ENCODE data around the gene SGSM2. TPM values are rescaled to one million over a fixed set of nuclear protein-coding genes. Genes with fewer than 3 reads are reported as not detected.

The SGSM2 gene
- total and polyA plus RNA-seq, 4 donors, result 24.9 to 173 (median 67.8) TPM

GRCh38 chr17:2383628-2384167, 46.4 kb downstream of the SGSM2 start:
- Histone ChIP-seq H3K4me1 (ENCODE audit: control insufficient read depth in 1 of 2, insufficient read depth in 2 of 2, low read length in 2 of 2) (no peaks in the 10 kb centered on the region), H3K27ac (ENCODE audit: low read depth in 1 of 2, low read length in 2 of 2) (no peak overlapping the region), H3K36me3 (ENCODE audit: control insufficient read depth in 1 of 2, insufficient read depth in 2 of 2, low read length in 1 of 2) (no peaks in the 10 kb centered on the region), H3K27me3 (ENCODE audit: control insufficient read depth in 1 of 2, insufficient read depth in 2 of 2, low read length in 1 of 2) (no peaks in the 10 kb centered on the region), H3K4me3 (ENCODE audit: low read length in 2 of 2) (no peak overlapping the region), H3K9me3 (ENCODE audit: control insufficient read depth, low read length) (no peaks in the 10 kb centered on the region)
- intact Hi-C loops (cut with DNase I), result no loop called here
- DNase-seq (no peak), ATAC-seq (ENCODE audit: low FRiP score) (no peak)
- 83 to 84% methylated on average over 11 of the region's 11 CpGs for WGBS, 2 donors

GRCh38 chr17:2384439-2385127, 47.3 kb downstream of the SGSM2 start:
- H3K27ac ChIP-seq (ENCODE audit: low read depth in 1 of 2, low read length in 2 of 2), result no peak overlapping the region
- intact Hi-C loops (cut with DNase I), result no loop called here
- no peak for ATAC-seq (ENCODE audit: low FRiP score)
- 66 to 74% methylated on average over 22 of the region's 22 CpGs for WGBS, 2 donors
- H3K4me1 ChIP-seq (ENCODE audit: control insufficient read depth in 1 of 2, insufficient read depth in 2 of 2, low read length in 2 of 2), result no peaks in the 10 kb centered on the region
- no peak overlapping the region for H3K4me3 ChIP-seq (ENCODE audit: low read length in 2 of 2)
- H3K36me3 ChIP-seq (ENCODE audit: control insufficient read depth in 1 of 2, insufficient read depth in 2 of 2, low read length in 1 of 2), result no peaks in the 10 kb centered on the region
- DNase-seq, result no peak
- H3K27me3 ChIP-seq (ENCODE audit: control insufficient read depth in 1 of 2, insufficient read depth in 2 of 2, low read length in 1 of 2), result no peaks in the 10 kb centered on the region
- no peaks in the 10 kb centered on the region for H3K9me3 ChIP-seq (ENCODE audit: control insufficient read depth, low read length)

GRCh38 chr17:2385240-2386210, 48.2 kb downstream of the SGSM2 start:
- no peak for DNase-seq
- H3K4me1 ChIP-seq (ENCODE audit: control insufficient read depth in 1 of 2, insufficient read depth in 2 of 2, low read length in 2 of 2), result no peaks in the 10 kb centered on the region
- intact Hi-C loops (cut with DNase I), result no loop called here
- H3K4me3 ChIP-seq (ENCODE audit: low read length in 2 of 2), result no peak overlapping the region
- ATAC-seq (ENCODE audit: low FRiP score), result no peak
- H3K27me3 ChIP-seq (ENCODE audit: control insufficient read depth in 1 of 2, insufficient read depth in 2 of 2, low read length in 1 of 2), result no peaks in the 10 kb centered on the region
- H3K9me3 ChIP-seq (ENCODE audit: control insufficient read depth, low read length), result no peaks in the 10 kb centered on the region
- no peak overlapping the region for H3K27ac ChIP-seq (ENCODE audit: low read depth in 1 of 2, low read length in 2 of 2)
- WGBS, 2 donors, result 77 to 78% methylated on average over 18 of the region's 18 CpGs
- no peaks in the 10 kb centered on the region for H3K36me3 ChIP-seq (ENCODE audit: control insufficient read depth in 1 of 2, insufficient read depth in 2 of 2, low read length in 1 of 2)

GRCh38 chr17:2386400-2387085, 49.2 kb downstream of the SGSM2 start:
- no peaks in the 10 kb centered on the region for H3K36me3 ChIP-seq (ENCODE audit: control insufficient read depth in 1 of 2, insufficient read depth in 2 of 2, low read length in 1 of 2)
- no peak overlapping the region for H3K4me3 ChIP-seq (ENCODE audit: low read length in 2 of 2)
- DNase-seq, result no peak
- no peaks in the 10 kb centered on the region for H3K9me3 ChIP-seq (ENCODE audit: control insufficient read depth, low read length)
- H3K4me1 ChIP-seq (ENCODE audit: control insufficient read depth in 1 of 2, insufficient read depth in 2 of 2, low read length in 2 of 2), result no peaks in the 10 kb centered on the region
- ATAC-seq (ENCODE audit: low FRiP score), result no peak
- no peak overlapping the region for H3K27ac ChIP-seq (ENCODE audit: low read depth in 1 of 2, low read length in 2 of 2)
- 80 to 82% methylated on average over 19 to 22 of the region's 22 CpGs for WGBS, 2 donors
- no peaks in the 10 kb centered on the region for H3K27me3 ChIP-seq (ENCODE audit: control insufficient read depth in 1 of 2, insufficient read depth in 2 of 2, low read length in 1 of 2)
- intact Hi-C loops (cut with DNase I), result no loop called here

- intact Hi-C loops (cut with DNase I), result no loop called here
- no peak for ATAC-seq (ENCODE audit: low FRiP score)
- 86% methylated on average over 35 to 41 of the region's 41 CpGs for WGBS, 2 donors
- no peak overlapping the region for H3K4me3 ChIP-seq (ENCODE audit: low read length in 2 of 2)
- no peaks in the 10 kb centered on the region for H3K27me3 ChIP-seq (ENCODE audit: control insufficient read depth in 1 of 2, insufficient read depth in 2 of 2, low read length in 1 of 2)
- H3K9me3 ChIP-seq (ENCODE audit: control insufficient read depth, low read length), result no peaks in the 10 kb centered on the region
- no peak overlapping the region for H3K27ac ChIP-seq (ENCODE audit: low read depth in 1 of 2, low read length in 2 of 2)
- no peaks in the 10 kb centered on the region for H3K4me1 ChIP-seq (ENCODE audit: control insufficient read depth in 1 of 2, insufficient read depth in 2 of 2, low read length in 2 of 2)
- no peaks in the 10 kb centered on the region for H3K36me3 ChIP-seq (ENCODE audit: control insufficient read depth in 1 of 2, insufficient read depth in 2 of 2, low read length in 1 of 2)
- DNase-seq, result no peak
Observed at GRCh38 chr17:2387086-2388019, 50.1 kb downstream of the SGSM2 start.

- no peaks in the 10 kb centered on the region for H3K4me1 ChIP-seq (ENCODE audit: control insufficient read depth in 1 of 2, insufficient read depth in 2 of 2, low read length in 2 of 2)
- no peak for DNase-seq
- no peaks in the 10 kb centered on the region for H3K36me3 ChIP-seq (ENCODE audit: control insufficient read depth in 1 of 2, insufficient read depth in 2 of 2, low read length in 1 of 2)
- no peak for ATAC-seq (ENCODE audit: low FRiP score)
- WGBS, 2 donors, result 88% methylated on average over 21 of the region's 21 CpGs
- no peaks in the 10 kb centered on the region for H3K27me3 ChIP-seq (ENCODE audit: control insufficient read depth in 1 of 2, insufficient read depth in 2 of 2, low read length in 1 of 2)
- no peaks in the 10 kb centered on the region for H3K9me3 ChIP-seq (ENCODE audit: control insufficient read depth, low read length)
- H3K4me3 ChIP-seq (ENCODE audit: low read length in 2 of 2), result no peak overlapping the region
- intact Hi-C loops (cut with DNase I), result no loop called here
- H3K27ac ChIP-seq (ENCODE audit: low read depth in 1 of 2, low read length in 2 of 2), result no peak overlapping the region
Observed at GRCh38 chr17:2388020-2388682, 50.9 kb downstream of the SGSM2 start.

- DNase-seq, result no peak
- intact Hi-C loops (cut with DNase I), result no loop called here
- no peaks in the 10 kb centered on the region for H3K27me3 ChIP-seq (ENCODE audit: control insufficient read depth in 1 of 2, insufficient read depth in 2 of 2, low read length in 1 of 2)
- H3K36me3 ChIP-seq (ENCODE audit: control insufficient read depth in 1 of 2, insufficient read depth in 2 of 2, low read length in 1 of 2), result no peaks in the 10 kb centered on the region
- H3K27ac ChIP-seq (ENCODE audit: low read depth in 1 of 2, low read length in 2 of 2), result no peak overlapping the region
- WGBS, 2 donors, result 89% methylated on average over 15 of the region's 15 CpGs
- H3K9me3 ChIP-seq (ENCODE audit: control insufficient read depth, low read length), result no peaks in the 10 kb centered on the region
- ATAC-seq (ENCODE audit: low FRiP score), result no peak
- no peak overlapping the region for H3K4me3 ChIP-seq (ENCODE audit: low read length in 2 of 2)
- no peaks in the 10 kb centered on the region for H3K4me1 ChIP-seq (ENCODE audit: control insufficient read depth in 1 of 2, insufficient read depth in 2 of 2, low read length in 2 of 2)
Observed at GRCh38 chr17:2388683-2389055, 51.4 kb downstream of the SGSM2 start.

Measured in aorta (tissue), 5 donors.